GM21367 (cell line): ENCODE results near the gene RANBP1.
"Not testable (repeated sequence)": the region's sequence is repeated elsewhere in the genome, so short reads cannot be mapped to it uniquely, and the experiment has no call there.

Experiments used
- ATAC-seq: cut with Tn5 transposase; IDR thresholded peaks from one replicate; pipeline ENCODE4 v1.9.1; 2021; ENCODE audit not compliant: unreplicated experiment

The RANBP1 gene

GRCh38 chr22:20149257-20150250 lies 33.6 kb downstream of the RANBP1 start:
- no peak for ATAC-seq

GRCh38 chr22:20150381-20151275 lies 34.7 kb downstream of the RANBP1 start, which contains the start of gene CCDC188:
Gene CCDC188 (minus strand): TSS chr22:20151055. CDS start chr22:20150986, 69 bp downstream.
- no peak for ATAC-seq

GRCh38 chr22:20151276-20151588 lies 35.3 kb downstream of the RANBP1 start:
- ATAC-seq = no peak

- ATAC-seq = no peak
These were observed 36.6 kb downstream of the RANBP1 start for GRCh38 chr22:20152464-20152890.

GRCh38 chr22:20153945-20154344 lies 38.0 kb downstream of the RANBP1 start:
- ATAC-seq = no peak

GRCh38 chr22:20154602-20155187 lies 38.8 kb downstream of the RANBP1 start:
- no peak for ATAC-seq

GRCh38 chr22:20155330-20156041 lies 39.6 kb downstream of the RANBP1 start:
- ATAC-seq = no peak

GRCh38 chr22:20156042-20156389 lies 40.1 kb downstream of the RANBP1 start:
- no peak for ATAC-seq

- ATAC-seq = no peak
These were observed 40.9 kb downstream of the RANBP1 start for GRCh38 chr22:20156611-20157429.

GRCh38 chr22:20157430-20158183 lies 41.7 kb downstream of the RANBP1 start:
- no peak for ATAC-seq

GRCh38 chr22:20158391-20159036 lies 42.6 kb downstream of the RANBP1 start:
- no peak for ATAC-seq

- ATAC-seq = no peak
These were observed 43.2 kb downstream of the RANBP1 start for GRCh38 chr22:20159076-20159475.

- ATAC-seq = not testable (repeated sequence)
These were observed 43.6 kb downstream of the RANBP1 start for GRCh38 chr22:20159531-20159930.

- no peak for ATAC-seq
These were observed 44.1 kb downstream of the RANBP1 start for GRCh38 chr22:20160041-20160440.

- ATAC-seq = no peak
These were observed 49.0 kb downstream of the RANBP1 start for GRCh38 chr22:20164863-20165262.

- no peak for ATAC-seq
These were observed 49.5 kb downstream of the RANBP1 start for GRCh38 chr22:20165421-20165820.

- ATAC-seq = no peak
These were observed 50.0 kb downstream of the RANBP1 start for GRCh38 chr22:20165913-20166312.

GRCh38 chr22:20166703-20167102 lies 50.8 kb downstream of the RANBP1 start:
- no peak for ATAC-seq
